Neuronal stem cell (in vitro differentiated cells): ENCODE data around the gene MAP3K5.

Experiments
- DNase-seq: peaks from one replicate; pipeline ENCODE4 v3.0.0-alpha.2; 2013; ENCODE audit warnings: low spot score
- H2AFZ ChIP-seq: one replicate; pipeline ENCODE4 v1.6.1; 2013; ENCODE audit warnings: mild to moderate bottlenecking, low read length, inconsistent platforms
- H2AK5ac ChIP-seq: 2 replicates; pipeline ENCODE4 v1.6.1; 2013; ENCODE audit warnings: low read depth, mild to moderate bottlenecking, inconsistent platforms, low read length, moderate library complexity, mixed read lengths
- H2BK120ac ChIP-seq: 2 replicates; pipeline ENCODE4 v1.6.1; 2013; ENCODE audit warnings: low read depth, mild to moderate bottlenecking, inconsistent platforms, low read length, moderate library complexity, mixed read lengths
- H2BK12ac ChIP-seq: one replicate; pipeline ENCODE4 v1.6.1; 2013; ENCODE audit warnings: low read length, inconsistent platforms
- H2BK15ac ChIP-seq: 2 replicates; pipeline ENCODE4 v1.6.1; 2013; ENCODE audit warnings: mild to moderate bottlenecking, low read length, inconsistent platforms, mixed read lengths
- H2BK5ac ChIP-seq: one replicate; pipeline ENCODE4 v1.6.1; 2013; ENCODE audit warnings: inconsistent platforms, mild to moderate bottlenecking, low read length, moderate library complexity
- H3K14ac ChIP-seq: one replicate; pipeline ENCODE4 v1.6.1; 2013; ENCODE audit warnings: low read length, inconsistent platforms
- H3K18ac ChIP-seq: 2 replicates; pipeline ENCODE4 v1.6.1; 2013; ENCODE audit warnings: low read length, inconsistent platforms
- H3K23ac ChIP-seq: 2 replicates; pipeline ENCODE4 v1.6.1; 2013; ENCODE audit warnings: low read depth, mild to moderate bottlenecking, mixed read lengths, low read length, inconsistent platforms; ENCODE audit not compliant: poor library complexity
- H3K27ac ChIP-seq: replicated peaks from 3 replicates; pipeline ENCODE4 v1.5.1; 2013; ENCODE audit warnings: low read length, inconsistent platforms
- H3K27me3 ChIP-seq, 3 experiments: 2 replicates each; pipeline ENCODE4 v1.6.1; 2013; ENCODE audit warnings: low read length in 3 of 3, mild to moderate bottlenecking in 2 of 3, inconsistent platforms in 1 of 3, low read depth in 1 of 3, mixed read lengths in 1 of 3, moderate library complexity in 1 of 3; ENCODE audit not compliant: control insufficient read depth in 3 of 3, insufficient read depth in 3 of 3
- H3K36me3 ChIP-seq, 2 donors: replicated peaks in 1 of 2; 2 replicates each; pipeline ENCODE4 v1.6.1; 2013; ENCODE audit warnings: low read length in 2 of 2; ENCODE audit not compliant: control insufficient read depth in 2 of 2, insufficient read depth in 2 of 2
- H3K4ac ChIP-seq: 2 replicates; pipeline ENCODE4 v1.6.1; 2013; ENCODE audit warnings: inconsistent platforms, mild to moderate bottlenecking, low read length, moderate library complexity
- H3K4me1 ChIP-seq, 2 donors: 1 replicate in 1 of 2; 2 replicates in 1 of 2; pipeline ENCODE4 v1.6.1; 2013; ENCODE audit warnings: low read length in 2 of 2, low read depth in 1 of 2; ENCODE audit not compliant: control insufficient read depth in 2 of 2, insufficient read depth in 1 of 2
- H3K4me2 ChIP-seq: one replicate; pipeline ENCODE4 v1.6.1; 2013; ENCODE audit warnings: mild to moderate bottlenecking, low read length, inconsistent platforms; ENCODE audit not compliant: insufficient read depth, poor library complexity, severe bottlenecking
- H3K4me3 ChIP-seq, 2 donors: 2 replicates each; pipeline ENCODE4 v1.5.1; 2013; ENCODE audit warnings: low read length in 2 of 2, mild to moderate bottlenecking in 2 of 2, inconsistent platforms in 1 of 2, moderate library complexity in 1 of 2
- H3K79me1 ChIP-seq: one replicate; pipeline ENCODE4 v1.6.1; 2013; ENCODE audit warnings: low read depth, mild to moderate bottlenecking, inconsistent platforms, low read length, moderate library complexity
- H3K9ac ChIP-seq: one replicate; pipeline ENCODE4 v1.6.1; 2013; ENCODE audit warnings: mild to moderate bottlenecking, low read depth, low read length, inconsistent platforms; ENCODE audit not compliant: poor library complexity
- H3K9me3 ChIP-seq, 2 donors: replicated peaks in 1 of 2; 2 replicates each; pipeline versions ENCODE3 to v1.6.1; 2013; ENCODE audit warnings: low read length in 2 of 2, mild to moderate bottlenecking in 2 of 2, inconsistent platforms in 1 of 2, low read depth in 1 of 2, mixed read lengths in 1 of 2, moderate library complexity in 1 of 2; ENCODE audit not compliant: control insufficient read depth in 2 of 2, insufficient read depth in 1 of 2
- H4K8ac ChIP-seq: one replicate; pipeline ENCODE4 v1.6.1; 2013; ENCODE audit warnings: low read depth, mild to moderate bottlenecking, inconsistent platforms, low read length, moderate library complexity
- H4K91ac ChIP-seq: one replicate; pipeline ENCODE4 v1.6.1; 2013; ENCODE audit warnings: low read length, low read depth, mild to moderate bottlenecking, inconsistent platforms; ENCODE audit not compliant: poor library complexity
- WGBS, 2 donors: extraction: QIAGEN DNeasy Blood & Tissue Kit; methylation state at CpG; one replicate each; pipeline ENCODE4 v1.1.7; 2013; ENCODE audit warnings: missing lambda C conversion rate in 2 of 2, mixed read lengths in 1 of 2; ENCODE audit not compliant: insufficient read length in 2 of 2, insufficient replicate concordance in 1 of 2; ENCODE audit errors: extremely low coverage in 2 of 2; 5-methylcytosine and 5-hydroxymethylcytosine counted together

Gene MAP3K5

DNA sequence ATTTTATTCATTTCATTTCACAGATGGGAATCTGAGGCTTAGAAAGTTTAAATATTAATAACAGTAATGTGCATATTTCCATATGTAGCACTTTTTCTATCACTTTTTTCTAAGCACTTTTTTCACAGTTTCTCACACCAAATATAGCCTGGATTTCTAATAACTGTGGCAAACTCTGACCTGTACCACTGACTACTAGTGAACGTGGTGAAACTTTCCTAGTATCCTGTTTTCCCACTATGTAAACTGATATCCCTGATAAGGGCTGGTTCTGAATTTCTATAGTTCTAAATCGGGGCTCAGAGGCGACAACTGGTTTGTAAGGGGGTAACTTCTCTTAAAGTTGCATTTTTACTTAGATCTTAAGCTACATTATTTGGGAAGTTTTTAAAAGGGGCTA, 274.7 kb downstream of the MAP3K5 start:
- H3K23ac ChIP-seq = no peak overlapping the region
- no peak overlapping the region for H2BK120ac ChIP-seq
- no peak overlapping the region for H3K9ac ChIP-seq
- no peak overlapping the region for H3K18ac ChIP-seq
- no peak overlapping the region for H2BK5ac ChIP-seq
- no peak overlapping the region for H2BK12ac ChIP-seq
- no peak overlapping the region for H3K4ac ChIP-seq
- H3K36me3 ChIP-seq = no peaks in the 10 kb centered on the region
- no peak overlapping the region for H2AK5ac ChIP-seq
- no peak overlapping the region for H2BK15ac ChIP-seq
- H2AFZ ChIP-seq = no peak overlapping the region
- H3K79me1 ChIP-seq = no peaks in the 10 kb centered on the region
- H4K8ac ChIP-seq = no peak overlapping the region
- WGBS, 2 donors = no CpG with 5 or more reads among the region's 3 CpGs
- DNase-seq = no peak
- no peak overlapping the region for H3K4me3 ChIP-seq
- no peak overlapping the region for H4K91ac ChIP-seq
- H3K27ac ChIP-seq = no peak overlapping the region
- no peaks in the 10 kb centered on the region for H3K27me3 ChIP-seq
- no peak overlapping the region for H3K4me2 ChIP-seq
- H3K14ac ChIP-seq = no peak overlapping the region
- no peaks in the 10 kb centered on the region for H3K4me1 ChIP-seq
- H3K9me3 ChIP-seq = no peaks in the 10 kb centered on the region

DNA sequence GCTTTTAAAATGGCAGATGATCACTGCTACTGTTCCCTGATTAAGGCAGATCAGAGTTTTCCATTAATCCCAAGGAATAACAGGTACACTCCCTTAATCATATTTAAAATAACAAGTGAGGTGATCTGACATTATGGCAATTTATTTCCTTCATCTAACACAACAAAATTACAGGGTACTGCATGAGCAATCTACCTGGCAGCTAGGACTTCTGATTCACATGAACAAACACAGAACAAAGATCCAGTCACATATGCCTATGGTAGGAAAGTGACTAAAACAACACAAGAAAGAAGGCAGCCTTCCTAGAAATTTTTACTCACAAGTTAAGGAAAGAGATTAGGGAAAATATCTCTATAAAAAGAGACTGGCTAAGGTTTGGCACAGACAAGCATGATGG, 275.3 kb downstream of the MAP3K5 start:
- H3K23ac ChIP-seq = no peak overlapping the region
- H3K4me2 ChIP-seq = no peak overlapping the region
- H3K36me3 ChIP-seq = no peaks in the 10 kb centered on the region
- H3K27ac ChIP-seq = no peak overlapping the region
- H3K9ac ChIP-seq = no peak overlapping the region
- H2BK15ac ChIP-seq = no peak overlapping the region
- no peaks in the 10 kb centered on the region for H3K4me1 ChIP-seq
- H2BK12ac ChIP-seq = no peak overlapping the region
- H3K27me3 ChIP-seq = no peaks in the 10 kb centered on the region
- no peaks in the 10 kb centered on the region for H3K79me1 ChIP-seq
- H2BK5ac ChIP-seq = no peak overlapping the region
- no peaks in the 10 kb centered on the region for H3K9me3 ChIP-seq
- no peak overlapping the region for H2BK120ac ChIP-seq
- H3K4me3 ChIP-seq = no peak overlapping the region
- no peak for DNase-seq
- no peak overlapping the region for H4K91ac ChIP-seq
- no peak overlapping the region for H2AFZ ChIP-seq
- H3K4ac ChIP-seq = no peak overlapping the region
- no peak overlapping the region for H3K18ac ChIP-seq
- H2AK5ac ChIP-seq = no peak overlapping the region
- no peak overlapping the region for H4K8ac ChIP-seq
- H3K14ac ChIP-seq = no peak overlapping the region

DNA sequence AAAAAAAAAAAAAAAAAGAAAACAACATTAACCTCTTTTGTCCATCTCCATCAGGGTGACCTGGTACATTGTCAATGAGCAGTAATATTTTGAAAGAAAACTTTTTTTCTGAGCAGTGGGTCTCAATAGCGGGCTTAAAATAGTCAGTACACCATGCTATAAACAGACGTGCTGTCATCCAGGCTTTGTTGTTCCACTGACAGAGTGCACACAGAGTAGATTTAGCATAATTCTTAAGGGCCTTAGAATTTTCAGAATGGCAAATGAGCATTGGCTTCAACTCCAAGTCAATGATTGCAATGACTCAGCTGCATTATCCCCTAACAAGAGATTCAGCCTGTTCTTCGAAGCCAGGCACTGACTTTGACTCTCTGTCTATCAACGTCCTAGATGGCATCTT, 277.7 kb downstream of the MAP3K5 start:
- no peak overlapping the region for H2AK5ac ChIP-seq
- H3K27me3 ChIP-seq = no peaks in the 10 kb centered on the region
- WGBS, 2 donors = no CpG with 5 or more reads among the region's 4 CpGs
- H3K9me3 ChIP-seq = no peaks in the 10 kb centered on the region
- no peaks in the 10 kb centered on the region for H3K79me1 ChIP-seq
- H3K4me1 ChIP-seq = peaks cover 0 to 2% of the 10 kb centered on the region in 2 donors
- H2BK5ac ChIP-seq = no peak overlapping the region
- H3K14ac ChIP-seq = no peak overlapping the region
- no peak overlapping the region for H3K4me2 ChIP-seq
- H2BK120ac ChIP-seq = no peak overlapping the region
- H3K36me3 ChIP-seq = no peaks in the 10 kb centered on the region
- H2AFZ ChIP-seq = no peak overlapping the region
- DNase-seq = no peak
- H2BK12ac ChIP-seq = no peak overlapping the region
- no peak overlapping the region for H3K27ac ChIP-seq
- no peak overlapping the region for H4K91ac ChIP-seq
- H3K4ac ChIP-seq = no peak overlapping the region
- no peak overlapping the region for H2BK15ac ChIP-seq
- H3K4me3 ChIP-seq = no peak overlapping the region
- no peak overlapping the region for H3K23ac ChIP-seq
- no peak overlapping the region for H3K9ac ChIP-seq
- H3K18ac ChIP-seq = no peak overlapping the region
- no peak overlapping the region for H4K8ac ChIP-seq

DNA sequence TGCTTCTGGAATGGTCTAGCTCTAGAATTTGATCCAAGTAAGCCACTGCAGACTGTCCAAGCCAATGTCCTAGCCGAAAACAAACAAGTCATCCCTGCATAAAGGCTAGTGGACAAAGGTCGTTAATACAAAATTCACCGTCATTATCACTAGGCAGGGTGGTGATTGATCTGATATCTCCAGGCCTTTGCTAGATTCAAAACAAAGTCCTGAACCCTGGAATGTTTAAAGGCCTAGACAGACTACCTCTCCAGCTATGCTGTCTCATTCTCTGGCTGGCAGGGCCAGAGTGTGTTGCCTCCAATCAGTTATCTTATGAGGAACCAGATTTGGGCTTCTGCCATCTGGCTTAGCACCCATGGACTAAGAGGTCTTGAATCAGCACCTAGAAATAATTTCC, 280.4 kb downstream of the MAP3K5 start:
- Histone ChIP-seq H3K4ac (no peak overlapping the region), H2AFZ (no peak overlapping the region), H2BK15ac (no peak overlapping the region), H3K4me2 (no peak overlapping the region), H3K36me3 (no peaks in the 10 kb centered on the region), H2BK120ac (no peak overlapping the region), H3K4me1 (peaks cover 0 to 2% of the 10 kb centered on the region in 2 donors), H3K9me3 (no peaks in the 10 kb centered on the region), H3K18ac (no peak overlapping the region), H4K8ac (no peak overlapping the region), H4K91ac (no peak overlapping the region), H2AK5ac (no peak overlapping the region), H3K9ac (no peak overlapping the region), H3K14ac (no peak overlapping the region), H3K27me3 (no peaks in the 10 kb centered on the region), H3K27ac (no peak overlapping the region), H3K79me1 (no peaks in the 10 kb centered on the region), H3K23ac (no peak overlapping the region), H2BK12ac (no peak overlapping the region), H2BK5ac (no peak overlapping the region), H3K4me3 (no peak overlapping the region)
- no peak for DNase-seq
- WGBS, 2 donors = no CpG with 5 or more reads among the region's 3 CpGs
